Keratinocyte (primary cell): ENCODE data around the gene LGALS7. TPM values are rescaled to one million over a fixed set of nuclear protein-coding genes. Genes with fewer than 3 reads are reported as not detected.
"Not testable (repeated sequence)": the region's sequence is repeated elsewhere in the genome, so short reads cannot be mapped to it uniquely, and the experiment has no call there.

Source experiments
- DNase-seq: peaks from one replicate; pipeline ENCODE4 v3.0.0-alpha.2; 2011; ENCODE audit warnings: low read depth, missing footprints, low spot score
- FAIRE-seq: peaks from 2 replicates; lab custom pipeline; 2011; peaks lifted over from hg19 to GRCh38; lab: Jason Lieb, UNC
- H2AFZ ChIP-seq: 2 replicates; pipeline ENCODE4 v1.6.0; 2012; ENCODE audit warnings: low read length, control low read depth, inconsistent platforms; ENCODE audit not compliant: control insufficient read depth
- H3K27ac ChIP-seq: 2 replicates; pipeline ENCODE4 v1.5.1; 2011; ENCODE audit warnings: low read length; ENCODE audit not compliant: control insufficient read depth, insufficient read depth
- H3K27me3 ChIP-seq: 3 replicates; pipeline ENCODE4 v1.6.0; 2011; ENCODE audit warnings: low read length; ENCODE audit not compliant: control insufficient read depth, insufficient read depth; ENCODE audit errors: extremely low read depth
- H3K36me3 ChIP-seq, 2 experiments: 2 replicates in 1 of 2; 3 replicates in 1 of 2; pipeline ENCODE4 v1.5.1; 2011; ENCODE audit warnings: low read length in 2 of 2, mild to moderate bottlenecking in 1 of 2; ENCODE audit not compliant: control insufficient read depth in 2 of 2, insufficient read depth in 2 of 2; ENCODE audit errors: extremely low read depth in 1 of 2
- H3K4me1 ChIP-seq: 3 replicates; pipeline ENCODE4 v1.5.1; 2011; ENCODE audit warnings: low read length; ENCODE audit not compliant: control insufficient read depth, insufficient read depth; ENCODE audit errors: extremely low read depth
- H3K4me2 ChIP-seq: 3 replicates; pipeline ENCODE4 v1.6.0; 2011; ENCODE audit warnings: low read depth, low read length; ENCODE audit not compliant: control insufficient read depth, insufficient read depth; ENCODE audit errors: extremely low read depth
- H3K4me3 ChIP-seq, 3 experiments: fragments of 200-600 bp in 1 of 3; sonication (generic) in 1 of 3; 2 replicates in 2 of 3; 3 replicates in 1 of 3; pipeline ENCODE4 v1.5.1; 2011 to 2016; ENCODE audit warnings: low read length in 3 of 3, mild to moderate bottlenecking in 3 of 3, control low read depth in 2 of 3, inconsistent platforms in 1 of 3, low read depth in 1 of 3, mixed read lengths in 1 of 3, mixed run types in 1 of 3, moderate library complexity in 1 of 3; ENCODE audit not compliant: control insufficient read depth in 2 of 3, insufficient read depth in 2 of 3; ENCODE audit errors: extremely low read depth in 1 of 3
- H3K79me2 ChIP-seq: 2 replicates; pipeline ENCODE4 v1.6.0; 2012; ENCODE audit warnings: low read length; ENCODE audit not compliant: control insufficient read depth, insufficient read depth
- H3K9ac ChIP-seq: 3 replicates; pipeline ENCODE4 v1.6.0; 2011; ENCODE audit warnings: low read length; ENCODE audit not compliant: control insufficient read depth, insufficient read depth; ENCODE audit errors: extremely low read depth
- H3K9me1 ChIP-seq: 3 replicates; pipeline ENCODE4 v1.6.0; 2011; ENCODE audit warnings: low read length; ENCODE audit not compliant: control insufficient read depth, insufficient read depth; ENCODE audit errors: extremely low read depth
- H3K9me3 ChIP-seq: 2 replicates; pipeline ENCODE4 v1.5.1; 2012; ENCODE audit warnings: low read depth, low read length; ENCODE audit not compliant: control insufficient read depth
- H4K20me1 ChIP-seq: 3 replicates; pipeline ENCODE4 v1.6.0; 2011; ENCODE audit warnings: low read length; ENCODE audit not compliant: control insufficient read depth, insufficient read depth; ENCODE audit errors: extremely low read depth
- EZH2 ChIP-seq: IDR thresholded peaks from one replicate; pipeline ENCODE4 v1.6.1; 2012; ENCODE audit warnings: inconsistent platforms, mild to moderate bottlenecking, low read length, moderate library complexity
- dilution Hi-C: fragments of 300-500 bp; cut with MboI; formaldehyde crosslinking; loops from one replicate; pipeline ENCODE4 v1.7.0; 2020; ENCODE audit warnings: low sequenced_read_pairs; ENCODE audit not compliant: extremely low pct_ligation_motif_present
- polyA plus RNA-seq, 5 experiments: library from polyadenylated mRNA; depleted of rRNA in 3 of 5; stranded (reverse) in 3 of 5; stranded (forward) in 1 of 5; unstranded in 1 of 5; fragments of >200 nt; gene quantifications; 1 replicate in 1 of 5; 2 replicates in 3 of 5; 3 replicates in 1 of 5; pipeline versions ENCODE4 v1.2.1 to v1.2.3, GENCODE V29; 2011 to 2012; ENCODE audit warnings: missing spikeins in 2 of 5, low read depth in 1 of 5, low replicate concordance in 1 of 5
- TF ChIP-seq, protein P1 (sequence below), 3 experiments: IDR thresholded peaks in 1 of 3; conservative IDR thresholded peaks in 1 of 3; optimal IDR thresholded peaks in 1 of 3; 2 replicates in 2 of 3; 3 replicates in 1 of 3; pipeline versions ENCODE3 to v1.5.1; 2011; ENCODE audit warnings: low read length in 3 of 3, mild to moderate bottlenecking in 3 of 3, moderate library complexity in 2 of 3, control low read depth in 1 of 3, inconsistent platforms in 1 of 3; ENCODE audit not compliant: insufficient read depth in 2 of 3; ENCODE audit errors: extremely low read depth in 1 of 3

LGALS7 gene
- polyA plus RNA-seq, 1 donor (not counting 4 experiments of a cell fraction or from before 2014, with no cell fraction given): 9.1 TPM

DNA sequence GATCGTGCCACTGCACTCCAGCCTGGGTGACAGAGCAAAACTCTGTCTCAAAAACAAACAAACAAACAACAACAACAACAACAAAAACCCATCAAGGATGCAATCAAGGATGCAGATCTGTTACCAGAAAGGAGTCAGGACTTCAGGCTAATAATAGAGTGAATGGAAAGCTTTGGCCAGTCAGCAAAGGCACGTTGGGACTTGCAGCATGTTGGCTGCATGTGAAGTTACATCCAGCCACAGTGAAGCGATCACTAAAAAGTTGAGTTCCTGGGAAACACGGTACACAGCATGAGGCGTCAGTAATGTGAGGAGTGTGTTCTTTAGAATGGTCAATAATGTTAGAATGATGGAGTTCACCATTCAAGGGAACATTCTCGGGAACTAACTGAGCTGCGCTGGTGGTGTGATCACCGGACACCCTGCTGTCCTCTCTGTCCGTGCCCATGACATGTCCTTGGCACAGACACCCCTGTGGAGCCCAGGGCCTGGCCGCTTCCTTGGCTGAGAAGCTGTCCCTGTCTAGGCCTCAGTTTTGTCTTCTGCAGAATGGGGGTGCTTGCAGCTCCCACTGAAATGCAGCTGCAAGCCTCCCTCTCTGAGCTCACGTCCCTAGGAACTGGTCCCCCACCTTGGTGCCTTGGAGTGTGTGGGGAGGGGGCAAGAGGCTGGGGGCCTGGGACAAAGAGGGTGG lies 13.4 kb upstream of the LGALS7 start:
- H3K27me3 ChIP-seq: no peaks in the 10 kb centered on the region
- H3K9me1 ChIP-seq: no peaks in the 10 kb centered on the region
- peaks cover 1% of the 10 kb centered on the region for H3K79me2 ChIP-seq
- H4K20me1 ChIP-seq: no peaks in the 10 kb centered on the region
- DNase-seq (peak; percentile 74), FAIRE-seq (peak; percentile 99)
- peak overlapping the region; percentile 16 for H2AFZ ChIP-seq
- no peaks in the 10 kb centered on the region for H3K9me3 ChIP-seq
- no peak overlapping the region for H3K9ac ChIP-seq
- TF ChIP-seq EZH2: no peak
- TF ChIP-seq, protein P1, sequence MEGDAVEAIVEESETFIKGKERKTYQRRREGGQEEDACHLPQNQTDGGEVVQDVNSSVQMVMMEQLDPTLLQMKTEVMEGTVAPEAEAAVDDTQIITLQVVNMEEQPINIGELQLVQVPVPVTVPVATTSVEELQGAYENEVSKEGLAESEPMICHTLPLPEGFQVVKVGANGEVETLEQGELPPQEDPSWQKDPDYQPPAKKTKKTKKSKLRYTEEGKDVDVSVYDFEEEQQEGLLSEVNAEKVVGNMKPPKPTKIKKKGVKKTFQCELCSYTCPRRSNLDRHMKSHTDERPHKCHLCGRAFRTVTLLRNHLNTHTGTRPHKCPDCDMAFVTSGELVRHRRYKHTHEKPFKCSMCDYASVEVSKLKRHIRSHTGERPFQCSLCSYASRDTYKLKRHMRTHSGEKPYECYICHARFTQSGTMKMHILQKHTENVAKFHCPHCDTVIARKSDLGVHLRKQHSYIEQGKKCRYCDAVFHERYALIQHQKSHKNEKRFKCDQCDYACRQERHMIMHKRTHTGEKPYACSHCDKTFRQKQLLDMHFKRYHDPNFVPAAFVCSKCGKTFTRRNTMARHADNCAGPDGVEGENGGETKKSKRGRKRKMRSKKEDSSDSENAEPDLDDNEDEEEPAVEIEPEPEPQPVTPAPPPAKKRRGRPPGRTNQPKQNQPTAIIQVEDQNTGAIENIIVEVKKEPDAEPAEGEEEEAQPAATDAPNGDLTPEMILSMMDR (optimal IDR thresholded peaks at IDR 0.05 in 1 of 3, IDR thresholded peaks at IDR 0.05 in 1 of 3, conservative IDR thresholded peaks at IDR 0.05 in 1 of 3; ENCODE audit: extremely low read depth in 1 of 3, insufficient read depth in 2 of 3, low read length in 3 of 3): no peak
- H3K27ac ChIP-seq: peak overlapping the region; percentile 42
- H3K36me3 ChIP-seq: no peaks in the 10 kb centered on the region
- H3K4me1 ChIP-seq: peaks cover 17% of the 10 kb centered on the region
- dilution Hi-C loops: no loop called here
- H3K4me2 ChIP-seq: peak overlapping the region; percentile 55
- H3K4me3 ChIP-seq: no peak overlapping the region

DNA sequence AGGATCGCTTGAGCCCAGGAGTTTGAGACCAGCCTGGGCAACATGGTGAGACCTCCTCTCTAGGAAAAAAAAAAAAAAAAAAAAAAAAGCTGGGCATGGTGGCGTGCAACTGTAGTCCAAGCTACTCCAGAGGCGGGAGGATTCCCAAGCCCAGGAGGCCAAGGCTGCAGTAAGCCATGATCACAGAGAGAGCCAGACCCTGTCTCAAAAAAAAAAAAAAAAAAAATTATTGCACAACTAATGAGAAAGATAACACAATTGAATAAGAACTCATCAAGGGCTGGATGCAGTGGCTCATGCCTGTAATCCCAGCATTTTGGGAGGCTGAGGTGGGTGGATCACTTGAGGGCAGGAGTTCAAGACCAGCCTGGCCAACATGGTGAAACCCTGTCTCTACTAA lies 12.7 kb upstream of the LGALS7 start:
- H3K27ac ChIP-seq, dilution Hi-C loops, H3K79me2 ChIP-seq: not testable (repeated sequence)

More for the DNA sequence above, 12.7 kb upstream of the LGALS7 start:
- FAIRE-seq, H3K9me1 ChIP-seq, H3K36me3 ChIP-seq, DNase-seq, H2AFZ ChIP-seq, H3K27me3 ChIP-seq, H3K4me2 ChIP-seq, H4K20me1 ChIP-seq, H3K9me3 ChIP-seq, H3K4me3 ChIP-seq, H3K9ac ChIP-seq: not testable (repeated sequence)
- H3K4me1 ChIP-seq: peaks cover 17% of the 10 kb centered on the region
